Measurements from ENCODE around the gene FERD3L. TPM values are rescaled to one million over a fixed set of nuclear protein-coding genes. Genes with fewer than 3 reads are reported as not detected.
A peak's percentile ranks its signal among the peaks of the same experiment; 100 is the strongest.
"Not testable (repeated sequence)": the region's sequence is repeated elsewhere in the genome, so short reads cannot be mapped to it uniquely, and the experiment has no call there.

Gene FERD3L, protein sequence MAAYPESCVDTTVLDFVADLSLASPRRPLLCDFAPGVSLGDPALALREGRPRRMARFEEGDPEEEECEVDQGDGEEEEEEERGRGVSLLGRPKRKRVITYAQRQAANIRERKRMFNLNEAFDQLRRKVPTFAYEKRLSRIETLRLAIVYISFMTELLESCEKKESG
- polyA plus RNA-seq (2013, experiment 1 of 2; ENCODE audit: insufficient read length): not detected
- polyA plus RNA-seq (2013, experiment 2 of 2; ENCODE audit: insufficient read length): not detected

- DNase-seq: no peak
Measured at GRCh38 chr7:19144661-19145433, at the start of gene FERD3L. Gene FERD3L, minus strand, starts transcription at chr7:19145421. Its CDS starts 59 bp downstream, at chr7:19145362.

GRCh38 chr7:19194417-19194816, 49.2 kb upstream of the FERD3L start:
- DNase-seq: not testable (repeated sequence)

- DNase-seq: no peak
Measured at GRCh38 chr7:19181634-19182033, 36.4 kb upstream of the FERD3L start.

- DNase-seq: no peak
Measured at GRCh38 chr7:19178595-19178994, 33.4 kb upstream of the FERD3L start.

DNA sequence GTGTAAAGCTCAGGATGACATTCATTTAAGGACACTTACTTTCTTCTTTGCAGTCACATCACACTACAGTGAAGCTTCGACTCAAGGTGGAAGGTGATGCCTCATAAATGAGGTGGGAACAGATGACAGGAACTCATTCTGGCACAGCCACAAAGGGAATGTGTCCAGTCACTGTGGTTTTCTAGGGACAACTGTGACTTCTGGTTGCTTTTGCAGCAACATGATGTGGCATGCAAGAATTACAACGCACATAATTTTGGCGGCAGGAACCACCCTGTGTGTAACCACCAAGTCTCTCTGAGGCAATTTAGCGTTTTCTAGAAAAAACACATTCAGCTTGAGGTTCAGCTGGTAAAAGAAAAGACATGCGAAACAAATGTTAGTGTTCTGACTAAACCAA, 32.0 kb upstream of the FERD3L start:
- peak; percentile 68 for DNase-seq

GRCh38 chr7:19175241-19175640, 30.0 kb upstream of the FERD3L start:
- DNase-seq: no peak

- peak; percentile 40 for DNase-seq
Measured at GRCh38 chr7:19161671-19162070, 16.4 kb upstream of the FERD3L start.

DNA sequence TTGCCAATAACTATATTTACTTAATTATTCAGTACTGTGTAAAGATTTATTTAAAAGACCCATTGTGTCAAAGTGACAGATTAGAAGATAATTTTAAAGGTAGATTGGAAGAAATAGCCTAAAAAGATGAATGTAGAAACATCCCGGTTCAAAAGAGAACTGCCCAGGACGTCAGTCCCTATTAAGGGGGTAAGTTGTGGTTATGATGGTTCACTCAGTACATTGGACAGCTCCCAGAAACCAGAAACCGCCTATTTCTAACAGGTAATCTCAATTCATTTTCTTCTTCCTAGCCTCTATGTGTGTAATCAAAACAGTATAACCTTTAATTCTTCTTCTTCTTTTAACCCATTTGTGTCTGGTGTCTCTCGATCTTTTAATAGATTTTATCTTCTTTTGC, 1.5 kb upstream of the FERD3L start:
- peak; percentile 38 for DNase-seq

DNA sequence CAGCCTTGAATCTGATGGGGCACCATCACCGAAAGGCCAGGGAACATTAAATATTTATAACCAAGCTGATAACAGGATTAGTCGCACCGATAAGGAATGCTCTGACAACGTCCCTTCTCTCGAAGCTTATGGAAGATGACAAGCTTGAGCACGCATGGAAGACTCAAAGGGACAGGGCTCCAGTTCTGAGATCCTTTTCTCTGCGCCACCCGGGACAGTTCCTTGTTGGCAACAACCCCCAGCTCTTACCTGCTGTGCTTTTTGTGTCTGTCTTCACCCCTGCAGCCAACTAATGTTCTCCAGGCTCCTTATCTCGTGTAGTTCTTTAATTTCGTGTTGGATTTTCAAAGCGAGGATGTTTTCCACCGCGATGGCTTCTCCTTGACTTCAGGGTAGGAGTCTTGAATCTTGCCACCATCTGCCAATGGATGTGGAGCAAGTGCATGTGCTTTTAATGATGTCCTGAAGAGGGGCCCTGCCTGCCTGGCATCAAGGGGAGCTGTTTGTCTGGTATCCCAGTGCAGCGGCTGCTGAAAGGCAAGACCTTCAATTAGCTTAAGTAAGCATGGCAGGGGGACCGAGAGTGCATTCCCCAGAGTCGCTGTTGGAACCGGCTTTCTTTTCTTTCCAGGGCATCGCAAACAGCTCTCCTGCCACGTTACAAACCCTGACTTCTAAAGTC, 354 bp upstream of the FERD3L start:
- DNase-seq: no peak

GRCh38 chr7:19143881-19144574, 1.2 kb downstream of the FERD3L start:
- DNase-seq: no peak

DNA sequence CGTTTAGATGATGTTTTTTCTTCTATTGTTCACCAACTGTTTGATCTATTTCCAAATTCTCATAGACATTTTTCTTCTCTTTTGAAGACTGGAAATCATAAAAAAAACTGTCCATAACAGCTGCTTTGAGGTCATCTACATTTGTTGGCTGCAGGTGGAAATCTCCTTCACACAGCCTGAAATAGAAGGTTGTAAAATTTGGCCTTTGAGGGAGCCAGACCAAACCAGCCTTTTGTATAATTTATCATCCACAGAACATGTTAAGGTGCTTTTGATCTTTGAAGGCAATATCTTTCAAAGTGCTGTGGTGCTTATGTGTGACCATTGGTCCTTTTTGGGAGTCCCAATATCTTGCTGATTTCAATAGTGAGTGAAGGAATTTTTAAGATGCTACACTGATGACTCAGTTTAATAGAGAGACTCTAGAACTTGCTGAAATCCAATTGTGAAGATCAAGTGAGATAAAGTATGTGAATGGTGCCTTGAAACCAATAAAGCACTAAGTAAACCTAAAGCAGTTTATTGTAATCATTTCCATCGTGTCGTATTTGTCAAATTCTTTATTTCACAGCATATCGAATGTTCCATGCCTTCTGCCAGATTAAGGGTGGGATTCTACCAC, 5.4 kb downstream of the FERD3L start:
- DNase-seq: no peak

DNA sequence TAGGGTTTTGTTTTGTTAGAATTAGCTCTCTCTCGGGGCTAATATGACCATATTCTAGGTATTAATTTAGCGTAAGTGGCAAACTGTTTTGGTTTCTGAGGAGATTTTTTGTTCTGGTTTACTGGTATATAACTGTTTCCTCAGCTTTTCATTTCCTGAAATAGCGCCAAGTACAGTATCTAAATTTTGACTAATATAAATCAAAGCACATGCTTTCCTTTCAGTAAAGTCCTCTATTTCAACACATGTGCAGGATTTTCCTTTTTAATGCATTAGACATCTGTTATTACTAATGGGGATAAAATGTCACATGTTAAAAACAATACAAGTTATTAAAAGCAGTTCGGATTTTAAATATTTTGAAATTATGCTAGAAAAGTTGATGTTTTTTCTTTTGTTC, 11.3 kb downstream of the FERD3L start:
- DNase-seq: peak; percentile 26

GRCh38 chr7:19133390-19133789, 11.8 kb downstream of the FERD3L start:
- no peak for DNase-seq

GRCh38 chr7:19128856-19129255, 16.4 kb downstream of the FERD3L start:
- peak; percentile 42 for DNase-seq

GRCh38 chr7:19121977-19122588, 23.1 kb downstream of the FERD3L start:
- peak; percentile 67 for DNase-seq

DNA sequence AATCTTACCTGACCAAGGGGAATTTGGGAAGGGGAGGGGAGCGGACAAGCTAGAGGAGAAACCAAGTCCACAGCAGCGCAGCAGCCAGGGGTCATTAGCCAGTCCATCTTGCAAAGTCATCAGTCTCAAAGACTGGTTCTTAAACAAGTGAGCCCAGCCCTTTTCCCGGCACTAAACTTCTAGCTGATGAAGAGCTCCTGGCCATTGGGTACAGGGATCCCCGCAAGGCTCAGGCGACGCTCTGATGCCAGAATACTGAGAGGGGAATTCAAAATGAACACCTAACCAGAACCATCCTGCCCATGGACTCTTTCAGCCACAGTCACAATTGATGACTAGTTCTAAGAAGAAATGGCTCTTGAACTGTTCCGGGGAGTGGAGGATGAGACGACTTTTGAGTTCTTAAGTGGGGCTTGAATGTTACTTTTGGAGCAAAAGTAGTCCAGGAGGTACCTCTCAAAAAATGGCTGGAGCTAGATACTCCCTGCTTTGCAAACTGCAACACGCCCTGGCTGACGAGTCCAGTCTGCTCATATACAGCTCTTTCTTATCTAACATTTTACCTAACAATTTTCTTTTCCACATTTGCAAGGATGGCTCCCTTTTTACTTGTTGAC, 25.2 kb downstream of the FERD3L start:
- DNase-seq: peak; percentile 11

- no peak for DNase-seq
Measured at GRCh38 chr7:19119372-19119771, 25.8 kb downstream of the FERD3L start.

DNA sequence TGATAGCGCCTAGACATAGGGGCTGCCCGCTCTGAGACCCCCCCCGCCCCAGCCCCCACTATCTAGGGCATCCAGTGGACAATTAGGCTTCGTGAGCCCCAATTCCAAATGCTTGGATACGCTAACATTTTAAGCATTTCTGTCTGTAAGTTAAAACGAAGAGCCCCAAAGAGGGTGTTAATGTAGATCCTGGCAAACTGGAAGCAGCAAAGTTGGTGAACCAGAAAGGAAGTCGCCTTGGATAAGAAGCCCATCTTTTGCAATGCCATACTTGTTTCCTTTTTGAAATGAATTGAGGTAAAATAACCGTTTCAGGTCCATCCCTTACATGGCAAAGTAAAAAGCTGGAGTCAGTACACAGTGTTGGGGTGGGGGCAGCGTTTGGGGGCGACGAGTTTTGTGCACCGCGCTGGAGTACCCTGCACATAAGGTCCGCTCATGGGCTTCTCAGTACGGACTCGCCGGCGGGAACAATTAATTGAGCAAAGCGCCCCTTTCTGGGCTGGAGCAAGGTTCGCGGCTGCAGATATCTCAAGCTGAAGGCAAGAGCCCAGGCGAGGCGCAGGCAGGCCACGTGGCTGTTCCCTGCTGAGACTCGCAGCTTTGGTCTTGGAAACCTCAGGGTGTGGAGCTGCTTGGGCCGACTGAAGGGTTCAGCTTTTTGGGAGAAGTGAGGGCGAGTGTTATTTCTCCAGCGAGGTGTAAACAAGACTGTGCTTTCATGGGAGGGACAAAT, 26.4 kb downstream of the FERD3L start:
- DNase-seq: peak; percentile 62

DNA sequence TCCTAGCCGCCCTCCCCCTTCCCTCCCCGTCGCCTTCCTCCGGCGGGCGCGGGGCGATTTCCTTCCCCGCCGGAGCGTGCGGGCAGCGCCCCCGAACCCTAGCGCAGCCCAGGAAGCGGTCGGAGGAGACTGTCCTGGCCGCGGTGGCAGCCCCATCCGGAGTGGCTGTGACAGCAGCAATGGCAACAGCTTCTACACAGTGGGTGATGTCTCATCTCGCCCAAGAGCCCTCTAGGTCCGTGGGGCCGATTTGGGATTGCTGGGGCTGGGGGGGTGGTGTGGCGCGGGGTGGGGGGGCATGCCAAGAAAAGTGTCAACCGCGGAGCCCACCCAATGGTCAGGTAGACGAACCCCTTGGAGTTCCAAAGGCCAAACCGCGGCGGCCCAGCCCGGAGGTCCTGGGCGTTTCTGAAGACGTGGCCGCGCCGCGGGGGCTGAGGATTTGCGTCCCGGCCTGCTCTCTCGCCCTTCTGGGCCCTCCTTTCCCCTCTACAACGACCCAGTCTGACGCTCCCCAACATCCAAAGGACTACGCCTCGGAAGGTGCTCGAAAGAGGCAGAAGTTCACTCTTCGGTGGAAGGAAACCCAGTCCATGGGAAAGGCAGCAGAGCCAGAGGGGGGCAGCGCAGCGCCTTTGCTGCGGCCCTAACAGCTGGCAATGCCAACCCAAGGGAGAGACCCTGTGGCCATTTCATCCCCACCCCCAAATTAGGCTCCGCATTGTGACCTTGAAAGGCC, 27.2 kb downstream of the FERD3L start:
- peak; percentile 64 for DNase-seq
